WTC11 (cell line): Measurements from ENCODE around the gene KLF1. TPM values are rescaled to one million over a fixed set of nuclear protein-coding genes. Genes with fewer than 3 reads are reported as not detected.

ENCODE experiments used
- ARID4B ChIP-seq: sonication (generic); formaldehyde crosslinking; IDR thresholded peaks from 2 replicates; pipeline ENCODE4 v1.8.0; 2023; ENCODE audit warnings: missing genetic modification reagents, mild to moderate bottlenecking, borderline replicate concordance
- CBFB ChIP-seq: sonication (generic); formaldehyde crosslinking; IDR thresholded peaks from 2 replicates; pipeline ENCODE4 v1.8.1; 2022; ENCODE audit warnings: mild to moderate bottlenecking, low read depth, missing genetic modification reagents
- CDX4 ChIP-seq: fragments of 250-450 bp; sonication (Bioruptor Pico); IDR thresholded peaks from 2 replicates; pipeline ENCODE4 v1.9.0; 2021; ENCODE audit warnings: moderate library complexity, mild to moderate bottlenecking, inconsistent platforms, borderline replicate concordance
- CREB1 ChIP-seq: sonication (generic); formaldehyde crosslinking; IDR thresholded peaks from 2 replicates; pipeline ENCODE4 v1.8.0; 2023; ENCODE audit warnings: mild to moderate bottlenecking, missing genetic modification reagents
- CREM ChIP-seq: sonication (generic); formaldehyde crosslinking; IDR thresholded peaks from 2 replicates; pipeline ENCODE4 v1.8.1; 2022; ENCODE audit warnings: mild to moderate bottlenecking, missing genetic modification reagents, moderate library complexity
- CTCF ChIP-seq: fragments of 200-600 bp; IDR thresholded peaks from 2 replicates; pipeline ENCODE4 v1.8.0; 2022; ENCODE audit warnings: antibody characterized with exemption
- EMX1 ChIP-seq: fragments of 250-450 bp; sonication (Bioruptor Pico); IDR thresholded peaks from 2 replicates; pipeline ENCODE4 v1.8.0; 2021; ENCODE audit warnings: mild to moderate bottlenecking
- ETV6 ChIP-seq: sonication (generic); formaldehyde crosslinking; IDR thresholded peaks from 2 replicates; pipeline ENCODE4 v1.8.1; 2022; ENCODE audit warnings: mild to moderate bottlenecking, missing genetic modification reagents
- FOXK1 ChIP-seq: sonication (generic); formaldehyde crosslinking; IDR thresholded peaks from 2 replicates; pipeline ENCODE4 v1.8.0; 2022; ENCODE audit warnings: mild to moderate bottlenecking, moderate library complexity, missing genetic modification reagents
- FOXP4 ChIP-seq: sonication (generic); formaldehyde crosslinking; IDR thresholded peaks from 2 replicates; pipeline ENCODE4 v1.8.0; 2022; ENCODE audit warnings: mild to moderate bottlenecking, missing genetic modification reagents
- GTF2I ChIP-seq: fragments of 250-450 bp; sonication (Bioruptor Pico); conservative IDR thresholded peaks from 2 replicates; pipeline ENCODE4 v1.4.0; 2021; ENCODE audit warnings: mild to moderate bottlenecking
- NFE2L1 ChIP-seq: sonication (generic); formaldehyde crosslinking; IDR thresholded peaks from 2 replicates; pipeline ENCODE4 v1.8.1; 2023; ENCODE audit warnings: missing genetic modification reagents
- NFYB ChIP-seq: sonication (generic); formaldehyde crosslinking; conservative IDR thresholded peaks from 2 replicates; pipeline ENCODE4 v1.8.0; 2022; ENCODE audit warnings: low read depth, missing genetic modification reagents
- NR2C2 ChIP-seq: sonication (generic); formaldehyde crosslinking; IDR thresholded peaks from 2 replicates; pipeline ENCODE4 v1.8.0; 2022; ENCODE audit warnings: mild to moderate bottlenecking, missing genetic modification reagents
- SP1 ChIP-seq: sonication (generic); formaldehyde crosslinking; conservative IDR thresholded peaks from 2 replicates; pipeline ENCODE4 v1.8.1; 2022; ENCODE audit warnings: missing genetic modification reagents
- USF1 ChIP-seq: sonication (generic); formaldehyde crosslinking; IDR thresholded peaks from 2 replicates; pipeline ENCODE4 v1.8.0; 2022; ENCODE audit warnings: mild to moderate bottlenecking, missing genetic modification reagents
- ZBTB21 ChIP-seq: sonication (generic); formaldehyde crosslinking; IDR thresholded peaks from 2 replicates; pipeline ENCODE4 v1.8.1; 2023; ENCODE audit warnings: mild to moderate bottlenecking, missing genetic modification reagents, borderline replicate concordance
- ZNF232 ChIP-seq: sonication (generic); formaldehyde crosslinking; IDR thresholded peaks from 2 replicates; pipeline ENCODE4 v1.8.0; 2022; ENCODE audit warnings: mild to moderate bottlenecking, missing genetic modification reagents
- total RNA-seq: library from RNA; stranded (reverse); gene quantifications from 3 replicates; pipeline ENCODE4 v1.2.3, GENCODE V29; 2021
- TF ChIP-seq, protein P1 (sequence below): fragments of 250-450 bp; sonication (Bioruptor Pico); IDR thresholded peaks from 2 replicates; pipeline ENCODE4 v2.1.2; 2022; ENCODE audit warnings: mild to moderate bottlenecking, moderate library complexity
- TF ChIP-seq, protein P2 (sequence below): sonication (generic); formaldehyde crosslinking; IDR thresholded peaks from 2 replicates; pipeline ENCODE4 v1.8.1; 2023; ENCODE audit warnings: mild to moderate bottlenecking, missing genetic modification reagents
- TF ChIP-seq, protein P3 (sequence below): sonication (generic); formaldehyde crosslinking; IDR thresholded peaks from 2 replicates; pipeline ENCODE4 v1.8.1; 2022; ENCODE audit warnings: low read depth, mild to moderate bottlenecking, moderate library complexity, missing genetic modification reagents, borderline replicate concordance

KLF1 gene
- total RNA-seq, 1 experiment from 2014 or later, result 0.72 TPM

GRCh38 chr19:12890787-12891552 lies 4.0 kb upstream of the KLF1 start, which contains the start of gene GCDH (continued):
- TF ChIP-seq ARID4B (peak; percentile 91), CTCF (no peak), EMX1 (CRISPR knock-in tag) (no peak), ZBTB21 (peak; percentile 60; the same call in 1 of the 2 replicates), FOXP4 (CRISPR knock-in tag) (peak; percentile 74; the same call in 1 of the 2 replicates), FOXK1 (peak; percentile 77), NR2C2 (CRISPR knock-in tag) (peak; percentile 57; the same call in 1 of the 2 replicates), NFE2L1 (CRISPR knock-in tag) (no peak), ZNF232 (CRISPR knock-in tag) (0 out of 2 replicates have a peak, but pooled peaks have one; percentile 27), CDX4 (no peak), SP1 (peak; percentile 98), CREM (peak; percentile 95), NFYB (CRISPR knock-in tag) (peak; percentile 71), CBFB (CRISPR knock-in tag) (no peak), CREB1 (CRISPR knock-in tag) (no peak), GTF2I (CRISPR knock-in tag) (no peak), USF1 (CRISPR knock-in tag) (peak; percentile 58; the same call in 1 of the 2 replicates), ETV6 (CRISPR knock-in tag) (0 out of 2 replicates have a peak, but pooled peaks have one; percentile 20)
- TF ChIP-seq, protein P1, sequence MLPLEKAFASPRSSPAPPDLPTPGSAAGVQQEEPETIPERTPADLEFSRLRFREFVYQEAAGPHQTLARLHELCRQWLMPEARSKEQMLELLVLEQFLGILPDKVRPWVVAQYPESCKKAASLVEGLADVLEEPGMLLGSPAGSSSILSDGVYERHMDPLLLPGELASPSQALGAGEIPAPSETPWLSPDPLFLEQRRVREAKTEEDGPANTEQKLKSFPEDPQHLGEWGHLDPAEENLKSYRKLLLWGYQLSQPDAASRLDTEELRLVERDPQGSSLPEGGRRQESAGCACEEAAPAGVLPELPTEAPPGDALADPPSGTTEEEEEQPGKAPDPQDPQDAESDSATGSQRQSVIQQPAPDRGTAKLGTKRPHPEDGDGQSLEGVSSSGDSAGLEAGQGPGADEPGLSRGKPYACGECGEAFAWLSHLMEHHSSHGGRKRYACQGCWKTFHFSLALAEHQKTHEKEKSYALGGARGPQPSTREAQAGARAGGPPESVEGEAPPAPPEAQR (CRISPR knock-in tag), result no peak
- TF ChIP-seq, protein P2, sequence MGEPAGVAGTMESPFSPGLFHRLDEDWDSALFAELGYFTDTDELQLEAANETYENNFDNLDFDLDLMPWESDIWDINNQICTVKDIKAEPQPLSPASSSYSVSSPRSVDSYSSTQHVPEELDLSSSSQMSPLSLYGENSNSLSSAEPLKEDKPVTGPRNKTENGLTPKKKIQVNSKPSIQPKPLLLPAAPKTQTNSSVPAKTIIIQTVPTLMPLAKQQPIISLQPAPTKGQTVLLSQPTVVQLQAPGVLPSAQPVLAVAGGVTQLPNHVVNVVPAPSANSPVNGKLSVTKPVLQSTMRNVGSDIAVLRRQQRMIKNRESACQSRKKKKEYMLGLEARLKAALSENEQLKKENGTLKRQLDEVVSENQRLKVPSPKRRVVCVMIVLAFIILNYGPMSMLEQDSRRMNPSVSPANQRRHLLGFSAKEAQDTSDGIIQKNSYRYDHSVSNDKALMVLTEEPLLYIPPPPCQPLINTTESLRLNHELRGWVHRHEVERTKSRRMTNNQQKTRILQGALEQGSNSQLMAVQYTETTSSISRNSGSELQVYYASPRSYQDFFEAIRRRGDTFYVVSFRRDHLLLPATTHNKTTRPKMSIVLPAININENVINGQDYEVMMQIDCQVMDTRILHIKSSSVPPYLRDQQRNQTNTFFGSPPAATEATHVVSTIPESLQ, result no peak
- TF ChIP-seq, protein P3, sequence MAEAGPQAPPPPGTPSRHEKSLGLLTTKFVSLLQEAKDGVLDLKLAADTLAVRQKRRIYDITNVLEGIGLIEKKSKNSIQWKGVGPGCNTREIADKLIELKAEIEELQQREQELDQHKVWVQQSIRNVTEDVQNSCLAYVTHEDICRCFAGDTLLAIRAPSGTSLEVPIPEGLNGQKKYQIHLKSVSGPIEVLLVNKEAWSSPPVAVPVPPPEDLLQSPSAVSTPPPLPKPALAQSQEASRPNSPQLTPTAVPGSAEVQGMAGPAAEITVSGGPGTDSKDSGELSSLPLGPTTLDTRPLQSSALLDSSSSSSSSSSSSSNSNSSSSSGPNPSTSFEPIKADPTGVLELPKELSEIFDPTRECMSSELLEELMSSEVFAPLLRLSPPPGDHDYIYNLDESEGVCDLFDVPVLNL (CRISPR knock-in tag), result no peak
